Left lobe of liver (tissue), 2 donors: Measurements from ENCODE around the gene MAZ. TPM values are rescaled to one million over a fixed set of nuclear protein-coding genes. Genes with fewer than 3 reads are reported as not detected.
A peak's percentile ranks its signal among the peaks of the same experiment; 100 is the strongest.

Experiments
- ATAC-seq: fragments of 200-7000 bp; cut with Tn5 transposase; one replicate; pipeline ENCODE4 v1.9.1; 2020; ENCODE audit warnings: mild to moderate bottlenecking, moderate library complexity
- DNase-seq: peaks from one replicate; pipeline ENCODE4 v3.0.0-alpha.2; 2020; ENCODE audit warnings: low spot score
- total RNA-seq: library from RNA; stranded (reverse); gene quantifications from one replicate; pipeline ENCODE4 v1.2.1, GENCODE V29; 2021
- donor health status: DM: no; HTN: no; CAD: no; lungs with moderate emphysema.
- donor health status: DM: no; HTN: yes; CAD: no.

The MAZ gene
- total RNA-seq, 1 donor from 2014 or later = 101 TPM

- ATAC-seq (peak; percentile 3), DNase-seq (peak; percentile 82)
These were observed 1.3 kb downstream of the MAZ start for GRCh38 chr16:29807426-29808218.

DNA sequence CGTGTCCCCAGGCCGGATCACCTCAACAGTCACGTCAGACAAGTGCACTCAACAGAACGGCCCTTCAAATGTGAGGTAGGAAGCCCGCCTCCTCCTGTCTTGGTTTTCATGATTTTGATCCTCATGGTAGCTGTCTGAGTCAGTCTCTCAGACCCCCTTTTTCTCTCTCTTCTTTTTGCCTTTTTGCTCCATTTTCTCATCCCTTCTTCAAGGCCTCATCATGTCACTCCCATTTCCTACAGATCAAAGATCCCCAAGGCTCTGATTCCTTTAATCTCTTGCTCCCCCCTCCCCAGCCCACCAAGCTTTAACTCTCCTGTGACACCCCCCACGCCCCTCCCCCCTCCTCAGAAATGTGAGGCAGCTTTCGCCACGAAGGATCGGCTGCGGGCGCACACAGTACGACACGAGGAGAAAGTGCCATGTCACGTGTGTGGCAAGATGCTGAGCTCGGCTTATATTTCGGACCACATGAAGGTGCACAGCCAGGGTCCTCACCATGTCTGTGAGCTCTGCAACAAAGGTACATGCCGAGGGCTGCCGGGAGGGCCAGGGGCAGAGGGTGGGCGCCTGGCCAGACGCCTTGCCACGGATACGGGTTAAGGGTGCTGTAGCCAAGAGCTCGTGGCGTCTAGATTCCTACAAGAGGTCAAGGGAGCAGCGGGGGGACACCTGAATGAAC, 2.0 kb downstream of the MAZ start:
- ATAC-seq = no peak
- DNase-seq = peak; percentile 57

DNA sequence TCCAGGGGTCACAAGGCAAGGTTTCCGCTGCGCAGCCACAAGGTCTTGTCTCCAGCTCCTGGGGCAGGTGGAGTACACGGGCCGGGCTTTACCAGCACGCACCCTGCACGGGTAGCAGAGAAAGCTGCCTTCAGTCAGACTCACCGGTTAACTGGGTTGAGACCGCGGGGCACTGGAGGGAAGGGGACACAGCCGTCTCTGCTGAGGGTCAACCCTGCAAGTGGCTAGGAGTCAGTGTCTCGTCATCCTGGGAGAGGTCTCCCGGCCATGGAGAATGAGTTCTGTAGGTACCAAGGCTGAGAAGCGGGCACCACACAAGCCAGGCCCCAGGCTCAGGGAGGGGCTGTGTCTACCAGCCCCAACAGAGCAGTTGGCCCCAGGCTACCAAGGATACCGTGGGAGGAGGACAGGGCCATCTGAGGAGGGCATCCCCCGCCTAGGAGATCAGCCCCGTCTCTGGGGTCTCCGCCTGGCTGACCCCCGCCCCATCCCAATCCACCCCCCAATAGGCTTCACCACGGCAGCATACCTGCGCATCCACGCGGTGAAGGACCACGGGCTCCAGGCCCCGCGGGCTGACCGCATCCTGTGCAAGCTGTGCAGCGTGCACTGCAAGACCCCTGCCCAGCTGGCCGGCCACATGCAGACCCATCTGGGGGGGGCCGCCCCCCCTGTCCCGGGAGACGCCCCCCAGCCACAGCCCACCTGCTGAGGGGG, 2.9 kb downstream of the MAZ start:
- no peak for DNase-seq

GRCh38 chr16:29809850-29810698, 3.7 kb downstream of the MAZ start:
- DNase-seq = no peak
- no peak for ATAC-seq

More for the DNA sequence above, 2.9 kb downstream of the MAZ start:
- no peak for ATAC-seq

- ATAC-seq = no peak
These were observed 4.4 kb downstream of the MAZ start for GRCh38 chr16:29810699-29811169.

GRCh38 chr16:29811170-29811895, 5.0 kb downstream of the MAZ start:
- ATAC-seq (peak; percentile 73), DNase-seq (peak; percentile 94)

More at GRCh38 chr16:29810699-29811169, 4.4 kb downstream of the MAZ start:
- no peak for DNase-seq

GRCh38 chr16:29811896-29812665, 5.8 kb downstream of the MAZ start, which contains the start of gene PRRT2:
PRRT2 (plus strand) TSS chr16:29812193; CDS start chr16:29813055, 862 bp downstream.
- DNase-seq = no peak
- no peak for ATAC-seq

- ATAC-seq (no peak), DNase-seq (no peak)
These were observed 6.7 kb downstream of the MAZ start for GRCh38 chr16:29812754-29813643.

DNA sequence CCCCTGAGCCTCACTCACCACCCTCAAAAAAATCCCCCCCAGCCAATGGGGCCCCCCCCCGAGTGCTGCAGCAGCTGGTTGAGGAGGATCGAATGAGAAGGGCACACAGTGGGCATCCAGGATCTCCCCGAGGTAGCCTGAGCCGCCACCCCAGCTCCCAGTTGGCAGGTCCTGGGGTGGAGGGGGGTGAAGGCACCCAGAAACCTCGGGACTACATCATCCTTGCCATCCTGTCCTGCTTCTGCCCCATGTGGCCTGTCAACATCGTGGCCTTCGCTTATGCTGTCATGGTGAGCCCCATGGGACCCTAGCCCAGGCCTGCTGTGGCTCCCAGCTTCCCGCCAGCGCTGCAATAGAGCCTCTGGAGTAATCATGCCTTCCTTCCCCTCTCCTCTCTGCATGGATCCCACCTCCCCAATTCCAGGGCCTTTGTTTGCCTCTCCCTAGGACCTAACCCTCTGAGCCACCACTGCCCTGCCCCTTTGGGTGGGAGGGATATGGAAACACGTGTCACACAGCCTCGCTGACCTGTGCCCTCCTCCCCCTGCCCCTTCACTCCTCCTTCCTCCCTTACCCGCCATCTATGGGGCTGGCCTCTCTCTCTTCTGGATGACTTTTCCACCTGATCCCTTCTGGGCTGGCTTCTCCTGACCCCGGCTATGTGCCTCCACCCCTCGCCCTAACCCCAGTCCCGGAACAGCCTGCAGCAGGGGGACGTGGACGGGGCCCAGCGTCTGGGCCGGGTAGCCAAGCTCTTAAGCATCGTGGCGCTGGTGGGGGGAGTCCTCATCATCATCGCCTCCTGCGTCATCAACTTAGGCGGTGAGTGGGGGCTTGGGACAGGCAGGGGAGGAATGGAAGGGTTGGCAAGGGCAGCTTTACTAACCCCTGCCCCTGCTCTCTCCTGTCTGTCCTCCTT, 7.6 kb downstream of the MAZ start:
- no peak for ATAC-seq

GRCh38 chr16:29814592-29814991, 8.3 kb downstream of the MAZ start:
- no peak for DNase-seq
- no peak for ATAC-seq

More for the DNA sequence above, 7.6 kb downstream of the MAZ start:
- DNase-seq = no peak

GRCh38 chr16:29815032-29815721, 8.8 kb downstream of the MAZ start:
- ATAC-seq (no peak), DNase-seq (peak; percentile 57)

GRCh38 chr16:29815793-29816693, 9.7 kb downstream of the MAZ start, which contains the start of gene PAGR1:
PAGR1 (plus strand) TSS chr16:29816152; CDS start chr16:29816526, 374 bp downstream.
- ATAC-seq = peak; percentile 75
- peak; percentile 99 for DNase-seq

DNA sequence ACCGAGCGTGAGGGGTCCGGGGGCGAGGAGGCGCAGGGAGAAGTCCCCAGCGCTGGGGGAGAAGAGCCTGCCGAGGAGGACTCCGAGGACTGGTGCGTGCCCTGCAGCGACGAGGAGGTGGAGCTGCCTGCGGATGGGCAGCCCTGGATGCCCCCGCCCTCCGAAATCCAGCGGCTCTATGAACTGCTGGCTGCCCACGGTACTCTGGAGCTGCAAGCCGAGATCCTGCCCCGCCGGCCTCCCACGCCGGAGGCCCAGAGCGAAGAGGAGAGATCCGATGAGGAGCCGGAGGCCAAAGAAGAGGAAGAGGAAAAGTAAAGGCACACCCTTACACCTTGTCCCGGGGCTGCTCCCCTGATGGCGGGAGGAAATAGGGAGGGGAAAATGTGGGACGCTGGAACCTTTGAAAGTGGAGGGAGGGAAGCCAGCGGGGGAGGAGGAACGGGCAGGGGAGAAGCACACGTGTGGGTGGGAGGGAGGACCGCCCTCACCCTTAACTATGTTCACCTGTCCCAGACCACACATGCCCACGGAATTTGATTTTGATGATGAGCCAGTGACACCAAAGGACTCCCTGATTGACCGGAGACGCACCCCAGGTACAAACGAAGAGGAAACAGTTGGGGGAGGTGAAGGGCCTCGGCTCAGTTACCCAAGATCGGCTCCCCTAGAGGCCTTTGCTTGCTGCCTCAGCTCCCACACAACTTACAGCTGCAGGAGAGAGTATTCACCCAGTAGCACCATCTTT, 10.5 kb downstream of the MAZ start:
- peak; percentile 69 for ATAC-seq
- DNase-seq = peak; percentile 79

DNA sequence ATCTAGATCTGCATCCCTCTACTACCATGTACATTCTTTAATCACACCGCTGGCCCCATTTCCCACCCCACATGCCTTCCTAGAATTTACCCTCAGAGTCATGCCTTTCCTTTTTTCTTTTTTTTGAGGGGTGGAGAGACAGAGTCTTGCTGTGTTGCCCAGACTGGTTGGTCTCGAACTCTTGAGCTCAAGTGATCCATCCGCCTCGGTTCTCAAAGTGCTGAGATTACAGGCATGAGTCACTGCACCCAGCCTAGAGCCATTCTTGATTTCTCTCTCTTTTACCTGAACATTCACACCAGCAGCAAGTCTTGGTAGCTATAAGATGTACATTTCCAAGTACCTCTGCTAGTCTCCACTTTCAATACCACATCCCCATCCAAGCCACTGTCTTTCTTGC, 11.8 kb downstream of the MAZ start:
- DNase-seq (no peak), ATAC-seq (no peak)
